ENCODE data around the gene PSMD1.
"Not testable (repeated sequence)": the region's sequence is repeated elsewhere in the genome, so short reads cannot be mapped to it uniquely, and the experiment has no call there.

DNA sequence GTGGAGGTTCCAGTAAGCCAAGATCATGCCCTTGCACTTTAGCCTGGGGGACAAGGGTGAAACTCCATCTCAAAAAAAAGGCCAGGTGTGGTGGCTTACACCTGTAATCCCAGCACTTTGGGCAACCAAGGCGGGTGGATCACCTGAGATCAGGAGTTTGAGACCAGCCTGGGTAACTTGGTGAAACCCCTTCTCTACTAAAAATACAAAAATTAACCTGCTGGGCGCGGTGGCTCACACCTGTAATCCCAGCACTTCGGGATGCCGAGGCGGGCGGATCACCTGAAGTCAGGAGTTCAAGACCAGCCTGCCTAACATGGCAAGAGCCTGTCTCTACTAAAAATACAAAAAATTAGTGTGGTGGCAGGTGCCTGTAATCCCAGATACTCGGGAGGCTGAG, 84.1 kb downstream of the PSMD1 start:
- TF ChIP-seq, protein P1, sequence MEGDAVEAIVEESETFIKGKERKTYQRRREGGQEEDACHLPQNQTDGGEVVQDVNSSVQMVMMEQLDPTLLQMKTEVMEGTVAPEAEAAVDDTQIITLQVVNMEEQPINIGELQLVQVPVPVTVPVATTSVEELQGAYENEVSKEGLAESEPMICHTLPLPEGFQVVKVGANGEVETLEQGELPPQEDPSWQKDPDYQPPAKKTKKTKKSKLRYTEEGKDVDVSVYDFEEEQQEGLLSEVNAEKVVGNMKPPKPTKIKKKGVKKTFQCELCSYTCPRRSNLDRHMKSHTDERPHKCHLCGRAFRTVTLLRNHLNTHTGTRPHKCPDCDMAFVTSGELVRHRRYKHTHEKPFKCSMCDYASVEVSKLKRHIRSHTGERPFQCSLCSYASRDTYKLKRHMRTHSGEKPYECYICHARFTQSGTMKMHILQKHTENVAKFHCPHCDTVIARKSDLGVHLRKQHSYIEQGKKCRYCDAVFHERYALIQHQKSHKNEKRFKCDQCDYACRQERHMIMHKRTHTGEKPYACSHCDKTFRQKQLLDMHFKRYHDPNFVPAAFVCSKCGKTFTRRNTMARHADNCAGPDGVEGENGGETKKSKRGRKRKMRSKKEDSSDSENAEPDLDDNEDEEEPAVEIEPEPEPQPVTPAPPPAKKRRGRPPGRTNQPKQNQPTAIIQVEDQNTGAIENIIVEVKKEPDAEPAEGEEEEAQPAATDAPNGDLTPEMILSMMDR (IDR thresholded peaks at IDR 0.05 in 2 of 3, conservative IDR thresholded peaks at IDR 0.05 in 1 of 3; ENCODE audit: borderline replicate concordance in 1 of 3, insufficient read depth in 1 of 3, low read depth in 2 of 3, low read length in 2 of 3), result not testable (repeated sequence)
- TF ChIP-seq TCF7L2 (IDR thresholded peaks at IDR 0.05; ENCODE audit: borderline replicate concordance, extremely low read depth, insufficient read depth, insufficient read length); ZNF274 (IDR thresholded peaks at IDR 0.05; ENCODE audit: low read depth, low read length); SRF (IDR thresholded peaks at IDR 0.05; ENCODE audit: low read depth); POLR2A (IDR thresholded peaks at IDR 0.05; ENCODE audit: borderline replicate concordance, extremely low read depth, insufficient read depth, insufficient read length); ELF1 (IDR thresholded peaks at IDR 0.05; ENCODE audit: borderline replicate concordance, low read depth): not testable (repeated sequence)
- TF ChIP-seq, protein P2, sequence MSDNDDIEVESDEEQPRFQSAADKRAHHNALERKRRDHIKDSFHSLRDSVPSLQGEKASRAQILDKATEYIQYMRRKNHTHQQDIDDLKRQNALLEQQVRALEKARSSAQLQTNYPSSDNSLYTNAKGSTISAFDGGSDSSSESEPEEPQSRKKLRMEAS (IDR thresholded peaks at IDR 0.05), result not testable (repeated sequence)
